Natural killer cell (primary cell): Measurements from ENCODE around the gene CSNK1A1. TPM values are rescaled to one million over a fixed set of nuclear protein-coding genes. Genes with fewer than 3 reads are reported as not detected.
"Not testable (repeated sequence)": the region's sequence is repeated elsewhere in the genome, so short reads cannot be mapped to it uniquely, and the experiment has no call there.

Source experiments
- ATAC-seq, 3 donors: fragments of 150-1000 bp in 2 of 3; fragments of 200-7000 bp in 1 of 3; cut with Tn5 transposase; 1 replicate in 1 of 3; 2 replicates in 2 of 3; pipeline ENCODE4 v1.10.0; 2021; ENCODE audit warnings: mild to moderate bottlenecking in 2 of 3, moderate library complexity in 2 of 3
- DNase-seq, 2 donors: peaks; one replicate each; pipeline versions ENCODE4 v3.0.0 to v3.0.0-alpha.2; 2013 to 2021; ENCODE audit warnings: mixed read lengths in 1 of 2
- H3K27ac ChIP-seq: one replicate; pipeline ENCODE4 v1.5.1; 2013; ENCODE audit warnings: mild to moderate bottlenecking, low read length
- H3K27me3 ChIP-seq: one replicate; pipeline ENCODE4 v1.6.1; 2013; ENCODE audit warnings: low read length; ENCODE audit not compliant: control insufficient read depth, insufficient read depth
- H3K36me3 ChIP-seq: one replicate; pipeline ENCODE4 v1.6.1; 2013; ENCODE audit warnings: low read length; ENCODE audit not compliant: control insufficient read depth, insufficient read depth
- H3K4me1 ChIP-seq: one replicate; pipeline ENCODE4 v1.6.1; 2013; ENCODE audit warnings: low read length; ENCODE audit not compliant: control insufficient read depth, insufficient read depth
- H3K4me3 ChIP-seq: one replicate; pipeline ENCODE4 v1.5.1; 2013; ENCODE audit warnings: low read length
- H3K9me3 ChIP-seq: one replicate; pipeline ENCODE4 v1.6.1; 2013; ENCODE audit warnings: low read length; ENCODE audit not compliant: control insufficient read depth, insufficient read depth
- H3K27ac Mint-ChIP-seq, 2 donors: one replicate each; pipeline ENCODE4 v1.8.0; 2022; ENCODE audit warnings: mild to moderate bottlenecking in 2 of 2, mixed read lengths in 2 of 2, moderate library complexity in 1 of 2
- H3K27me3 Mint-ChIP-seq, 2 donors: one replicate each; pipeline ENCODE4 v1.8.0; 2022; ENCODE audit warnings: low read depth in 2 of 2, mixed read lengths in 2 of 2
- H3K36me3 Mint-ChIP-seq: one replicate; pipeline ENCODE4 v1.8.0; 2022; ENCODE audit warnings: mixed read lengths
- H3K4me1 Mint-ChIP-seq, 2 donors: one replicate each; pipeline ENCODE4 v1.8.0; 2022; ENCODE audit warnings: mixed read lengths in 2 of 2
- H3K4me3 Mint-ChIP-seq: one replicate; pipeline ENCODE4 v1.8.0; 2022; ENCODE audit warnings: mild to moderate bottlenecking, moderate library complexity, mixed read lengths
- H3K9me3 Mint-ChIP-seq, 2 donors: one replicate each; pipeline ENCODE4 v1.8.0; 2022; ENCODE audit warnings: mixed read lengths in 2 of 2
- WGBS: methylation state at CpG from one replicate; pipeline ENCODE4 v1.1.7; 2013; ENCODE audit warnings: missing lambda C conversion rate; ENCODE audit not compliant: insufficient coverage; 5-methylcytosine and 5-hydroxymethylcytosine counted together
- intact Hi-C: fragments of 100-400 bp; cut with micrococcal nuclease; formaldehyde crosslinking; loops from one replicate; pipeline ENCODE4 v1.14.2; 2022
- total RNA-seq, 4 donors: library from RNA; stranded (reverse); fragments of 120-200 nt in 1 of 4; gene quantifications; one replicate each; pipeline versions ENCODE4 v1.2.3 to v1.2.4, GENCODE V29; 2013 to 2022
- TF ChIP-seq, protein P1 (sequence below): fragments of 200-600 bp; IDR thresholded peaks from one replicate; pipeline ENCODE4 v1.8.0; 2022; ENCODE audit warnings: antibody characterized with exemption

CSNK1A1 gene
- total RNA-seq, 3 donors from 2014 or later (not counting 1 experiment from before 2014, with no cell fraction given): 183 to 209 (median 206) TPM

DNA sequence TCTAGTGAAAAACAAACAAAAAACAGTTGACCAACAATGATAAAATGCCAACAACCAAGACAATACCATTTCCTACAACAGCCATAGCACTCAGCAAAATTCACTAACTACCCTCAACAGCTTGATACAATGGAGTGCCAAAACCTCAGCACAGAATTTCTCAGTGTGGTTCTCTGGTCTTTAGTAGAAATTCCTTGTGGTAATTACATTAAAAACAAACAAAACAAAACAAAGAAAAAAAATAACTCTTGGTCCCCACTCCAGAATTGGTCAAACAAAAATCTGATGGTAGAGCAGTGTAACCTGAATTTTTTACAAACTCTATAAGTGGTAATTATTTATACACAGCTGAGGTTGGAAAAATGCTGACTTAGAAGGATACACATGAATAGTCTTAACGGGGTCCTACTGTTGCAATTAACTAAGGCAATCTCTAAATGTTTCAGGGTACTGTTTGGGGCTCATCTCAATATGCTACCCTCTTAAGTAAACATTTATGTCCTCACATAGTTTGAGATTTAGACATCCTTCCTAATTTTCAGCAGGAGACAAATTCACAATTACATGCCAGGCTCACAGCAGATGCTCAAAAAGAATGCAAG lies 13.8 kb downstream of the CSNK1A1 start:
- Histone ChIP-seq H3K27me3 (no peaks in the 10 kb centered on the region), H3K4me1 (peaks cover 17% of the 10 kb centered on the region), H3K27ac (no peak overlapping the region), H3K36me3 (peaks cover 6% of the 10 kb centered on the region), H3K4me3 (no peak overlapping the region), H3K9me3 (no peaks in the 10 kb centered on the region)
- intact Hi-C loops: no loop called here
- Mint-ChIP-seq H3K27ac (peak overlapping the region in 1 of 2 donors; percentile 72), H3K4me1 (peaks cover 57 to 67% of the 10 kb centered on the region in 2 donors), H3K4me3 (peak overlapping the region; percentile 22), H3K9me3 (no peaks in the 10 kb centered on the region), H3K27me3 (no peaks in the 10 kb centered on the region), H3K36me3 (no peaks in the 10 kb centered on the region)
- DNase-seq (no peak), ATAC-seq (peak in 1 of 3 donors; percentile 48)
- TF ChIP-seq, protein P1, sequence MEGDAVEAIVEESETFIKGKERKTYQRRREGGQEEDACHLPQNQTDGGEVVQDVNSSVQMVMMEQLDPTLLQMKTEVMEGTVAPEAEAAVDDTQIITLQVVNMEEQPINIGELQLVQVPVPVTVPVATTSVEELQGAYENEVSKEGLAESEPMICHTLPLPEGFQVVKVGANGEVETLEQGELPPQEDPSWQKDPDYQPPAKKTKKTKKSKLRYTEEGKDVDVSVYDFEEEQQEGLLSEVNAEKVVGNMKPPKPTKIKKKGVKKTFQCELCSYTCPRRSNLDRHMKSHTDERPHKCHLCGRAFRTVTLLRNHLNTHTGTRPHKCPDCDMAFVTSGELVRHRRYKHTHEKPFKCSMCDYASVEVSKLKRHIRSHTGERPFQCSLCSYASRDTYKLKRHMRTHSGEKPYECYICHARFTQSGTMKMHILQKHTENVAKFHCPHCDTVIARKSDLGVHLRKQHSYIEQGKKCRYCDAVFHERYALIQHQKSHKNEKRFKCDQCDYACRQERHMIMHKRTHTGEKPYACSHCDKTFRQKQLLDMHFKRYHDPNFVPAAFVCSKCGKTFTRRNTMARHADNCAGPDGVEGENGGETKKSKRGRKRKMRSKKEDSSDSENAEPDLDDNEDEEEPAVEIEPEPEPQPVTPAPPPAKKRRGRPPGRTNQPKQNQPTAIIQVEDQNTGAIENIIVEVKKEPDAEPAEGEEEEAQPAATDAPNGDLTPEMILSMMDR: no peak
- no CpG with 5 or more reads among the region's 1 CpG for WGBS

DNA sequence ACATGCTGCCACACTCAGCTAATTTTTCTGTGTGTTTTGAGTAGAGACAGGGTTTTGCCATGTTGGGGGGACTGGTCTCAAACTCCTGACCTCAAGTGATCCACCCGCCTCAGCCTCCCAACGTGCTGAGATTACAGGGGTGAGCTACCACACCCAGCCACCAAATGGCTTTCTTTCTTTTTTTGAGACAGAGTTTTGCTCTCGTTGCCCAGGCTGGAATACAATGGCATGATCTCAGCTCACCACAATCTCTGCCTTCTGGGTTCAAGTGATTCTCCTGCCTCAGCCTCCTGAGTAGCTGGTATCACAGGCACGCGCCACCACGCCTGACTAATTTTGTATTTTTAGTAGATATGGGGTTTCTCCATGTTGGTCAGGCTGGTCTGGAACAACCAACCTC lies 15.5 kb downstream of the CSNK1A1 start:
- ATAC-seq, H3K27ac ChIP-seq, H3K4me3 Mint-ChIP-seq, H3K36me3 Mint-ChIP-seq, intact Hi-C loops, H3K9me3 Mint-ChIP-seq, H3K4me3 ChIP-seq, H3K36me3 ChIP-seq, H3K27me3 ChIP-seq, DNase-seq, H3K27me3 Mint-ChIP-seq, H3K9me3 ChIP-seq: not testable (repeated sequence)
- WGBS: 81% methylated on average over 6 of the region's 6 CpGs
- Mint-ChIP-seq H3K27ac (peak overlapping the region; percentile 6 to 21), H3K4me1 (peaks cover 57 to 67% of the 10 kb centered on the region in 2 donors)
- peaks cover 16% of the 10 kb centered on the region for H3K4me1 ChIP-seq

DNA sequence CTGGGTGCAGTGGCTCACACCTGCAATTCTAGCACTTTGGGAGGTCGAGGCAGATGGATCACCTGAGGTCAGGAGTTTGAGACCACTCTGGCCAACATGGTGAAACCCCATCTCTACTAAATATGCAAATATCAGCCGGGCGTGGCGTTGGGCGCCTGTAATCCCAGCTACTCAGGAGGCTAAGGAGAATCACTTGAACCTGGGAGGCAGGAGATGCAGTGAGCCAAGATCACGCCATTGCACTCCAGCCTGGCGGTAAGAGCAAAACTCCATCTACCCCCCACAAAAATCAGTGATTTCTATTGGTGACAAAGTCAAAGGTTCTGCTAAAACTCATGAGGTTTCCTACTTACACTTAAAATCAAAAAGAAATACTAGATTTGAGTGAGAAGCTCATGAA lies 18.8 kb downstream of the CSNK1A1 start:
- H3K36me3 ChIP-seq: peaks cover 6% of the 10 kb centered on the region
- Mint-ChIP-seq H3K36me3 (no peaks in the 10 kb centered on the region), H3K4me1 (peaks cover 61 to 72% of the 10 kb centered on the region in 2 donors), H3K4me3 (no peak overlapping the region), H3K27ac (peak overlapping the region in 1 of 2 donors; percentile 61), H3K27me3 (no peaks in the 10 kb centered on the region), H3K9me3 (no peaks in the 10 kb centered on the region)
- no peak for ATAC-seq
- H3K4me1 ChIP-seq: peaks cover 20% of the 10 kb centered on the region
- intact Hi-C loops: no loop called here
- no peaks in the 10 kb centered on the region for H3K27me3 ChIP-seq
- TF ChIP-seq, protein P1: no peak
- no peak overlapping the region for H3K4me3 ChIP-seq
- no peak for DNase-seq
- H3K27ac ChIP-seq: no peak overlapping the region
- 87% methylated on average over 7 of the region's 7 CpGs for WGBS
- no peaks in the 10 kb centered on the region for H3K9me3 ChIP-seq

DNA sequence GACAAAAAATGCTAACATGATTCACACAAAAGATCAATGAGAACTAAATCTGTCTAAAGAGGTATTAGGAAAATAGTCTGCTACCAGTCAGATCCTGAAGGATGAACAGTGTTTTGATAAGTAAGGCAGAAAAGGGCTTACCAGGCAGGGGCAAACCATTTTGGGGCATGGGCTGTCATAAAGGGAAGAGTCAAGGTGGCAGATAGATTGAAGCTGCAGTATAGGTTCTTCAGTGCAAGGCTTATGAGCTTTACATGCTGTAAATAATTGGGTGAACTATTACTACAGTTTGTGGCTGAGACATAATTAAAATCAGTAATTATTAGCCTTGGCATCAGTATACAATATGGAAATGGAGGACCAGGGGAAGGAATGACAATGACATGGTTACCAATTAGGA lies 21.8 kb downstream of the CSNK1A1 start:
- H3K4me1 Mint-ChIP-seq: peaks cover 67% of the 10 kb centered on the region in 2 donors
- no peaks in the 10 kb centered on the region for H3K27me3 Mint-ChIP-seq
- Histone ChIP-seq H3K27me3 (no peaks in the 10 kb centered on the region), H3K36me3 (peaks cover 2% of the 10 kb centered on the region), H3K9me3 (no peaks in the 10 kb centered on the region), H3K27ac (no peak overlapping the region), H3K4me1 (peaks cover 21% of the 10 kb centered on the region), H3K4me3 (no peak overlapping the region)
- TF ChIP-seq, protein P1: no peak
- ATAC-seq: no peak
- DNase-seq: no peak
- H3K9me3 Mint-ChIP-seq: no peaks in the 10 kb centered on the region
- no peak overlapping the region for H3K4me3 Mint-ChIP-seq
- no peaks in the 10 kb centered on the region for H3K36me3 Mint-ChIP-seq
- peak overlapping the region; percentile 8 to 11 for H3K27ac Mint-ChIP-seq
- intact Hi-C loops: no loop called here
